Gastrocnemius medialis (tissue), 4 donors: ENCODE results near the gene RSU1. TPM values are rescaled to one million over a fixed set of nuclear protein-coding genes. Genes with fewer than 3 reads are reported as not detected.

ENCODE experiments used
- ATAC-seq, 2 donors: fragments of 150-250 bp; one replicate each; pipeline ENCODE4 v1.9.1; 2016
- DNase-seq, 2 donors: peaks; one replicate each; pipeline ENCODE4 v3.0.0-alpha.2; 2019
- H3K27ac ChIP-seq, 4 donors: fragments of 200-600 bp; sonication (generic); 1 replicate in 1 of 4; 2 replicates in 3 of 4; pipeline ENCODE4 v1.5.1; 2016 to 2018; ENCODE audit warnings: mild to moderate bottlenecking in 2 of 4, moderate library complexity in 1 of 4
- H3K27me3 ChIP-seq, 3 donors: fragments of 200-600 bp; sonication (generic) in 2 of 3; 1 replicate in 1 of 3; 2 replicates in 2 of 3; pipeline versions ENCODE4 v1.5.1 to v1.6.0; 2016 to 2019; ENCODE audit warnings: mild to moderate bottlenecking in 1 of 3, moderate library complexity in 1 of 3
- H3K36me3 ChIP-seq, 2 donors: fragments of 200-600 bp; sonication (generic) in 1 of 2; one replicate each; pipeline ENCODE4 v1.5.1; 2017 to 2018
- H3K4me1 ChIP-seq, 2 donors: fragments of 200-600 bp; sonication (generic) in 1 of 2; one replicate each; pipeline ENCODE4 v1.5.1; 2016 to 2017; ENCODE audit warnings: mild to moderate bottlenecking in 2 of 2
- H3K4me3 ChIP-seq, 4 donors: fragments of 200-600 bp; sonication (generic) in 3 of 4; 1 replicate in 1 of 4; 2 replicates in 3 of 4; pipeline ENCODE4 v1.5.1; 2016 to 2019; ENCODE audit warnings: mild to moderate bottlenecking in 2 of 4
- H3K9me3 ChIP-seq, 3 donors: fragments of 200-600 bp; sonication (generic) in 2 of 3; 1 replicate in 1 of 3; 2 replicates in 2 of 3; pipeline ENCODE4 v1.5.1; 2016 to 2019
- CTCF ChIP-seq, 5 experiments: fragments of 450-650 bp in 3 of 5; fragments of 200-600 bp in 2 of 5; sonication (generic) in 2 of 5; IDR thresholded peaks in 4 of 5; conservative IDR thresholded peaks in 1 of 5; 1 replicate in 4 of 5; 2 replicates in 1 of 5; pipeline ENCODE4 v1.5.1; 2016 to 2019; ENCODE audit warnings: antibody characterized with exemption in 5 of 5, mild to moderate bottlenecking in 3 of 5, moderate library complexity in 3 of 5
- POLR2A ChIP-seq, 2 donors: fragments of 450-650 bp; IDR thresholded peaks; one replicate each; pipeline ENCODE4 v1.6.1; 2017; ENCODE audit warnings: antibody characterized with exemption in 2 of 2, mild to moderate bottlenecking in 2 of 2, moderate library complexity in 2 of 2
- in situ Hi-C, 4 donors: fragments of 200-750 bp; cut with MboI; loops; one replicate each; pipeline versions ENCODE4 v1.15.0 to v1.8.0; 2017; ENCODE audit warnings: low sequenced_read_pairs in 4 of 4
- intact Hi-C: fragments of 100-400 bp; cut with DNase I; formaldehyde crosslinking; loops from one replicate; pipeline ENCODE4 v1.15.1; 2023; ENCODE audit warnings: low total_unique reads
- total RNA-seq, 4 donors: library from RNA; depleted of rRNA; stranded (reverse); fragments of >200 nt; gene quantifications; one replicate each; pipeline versions ENCODE4 v1.1.0 to v1.2.3, GENCODE V29; 2016

RSU1 gene
- total RNA-seq, 4 donors from 2014 or later = 24.2 to 32.8 (median 26.1) TPM

GRCh38 chr10:16748749-16749148 lies 68.5 kb downstream of the RSU1 start:
- Histone ChIP-seq H3K9me3 (no peaks in the 10 kb centered on the region), H3K27me3 (no peaks in the 10 kb centered on the region), H3K36me3 (peaks cover 0 to 23% of the 10 kb centered on the region in 2 donors), H3K27ac (no peak overlapping the region), H3K4me3 (no peak overlapping the region), H3K4me1 (no peaks in the 10 kb centered on the region)
- TF ChIP-seq POLR2A (IDR thresholded peaks at IDR 0.05) = no peak
- no peak for TF ChIP-seq CTCF (IDR thresholded peaks at IDR 0.05 in 4 of 5, conservative IDR thresholded peaks at IDR 0.05 in 1 of 5)
- no peak for DNase-seq
- in situ Hi-C loops (no loop called here), intact Hi-C loops (no loop called here)
- no peak for ATAC-seq

GRCh38 chr10:16746856-16747255 lies 70.4 kb downstream of the RSU1 start:
- H3K36me3 ChIP-seq = peaks cover 0 to 13% of the 10 kb centered on the region in 2 donors
- intact Hi-C loops = no loop called here
- TF ChIP-seq CTCF (IDR thresholded peaks at IDR 0.05 in 4 of 5, conservative IDR thresholded peaks at IDR 0.05 in 1 of 5) = no peak
- no peak for TF ChIP-seq POLR2A (IDR thresholded peaks at IDR 0.05)
- in situ Hi-C loops = no loop called here
- no peak overlapping the region for H3K27ac ChIP-seq
- H3K9me3 ChIP-seq = no peaks in the 10 kb centered on the region
- ATAC-seq (no peak), DNase-seq (no peak)
- H3K4me3 ChIP-seq = no peak overlapping the region
- no peaks in the 10 kb centered on the region for H3K27me3 ChIP-seq
- no peaks in the 10 kb centered on the region for H3K4me1 ChIP-seq

GRCh38 chr10:16745061-16745460 lies 72.2 kb downstream of the RSU1 start:
- Histone ChIP-seq H3K36me3 (no peaks in the 10 kb centered on the region), H3K27ac (no peak overlapping the region), H3K9me3 (no peaks in the 10 kb centered on the region), H3K4me1 (no peaks in the 10 kb centered on the region), H3K27me3 (no peaks in the 10 kb centered on the region), H3K4me3 (no peak overlapping the region)
- intact Hi-C loops = no loop called here
- in situ Hi-C loops = no loop called here
- TF ChIP-seq CTCF (IDR thresholded peaks at IDR 0.05 in 4 of 5, conservative IDR thresholded peaks at IDR 0.05 in 1 of 5) = no peak
- no peak for TF ChIP-seq POLR2A (IDR thresholded peaks at IDR 0.05)
- DNase-seq = no peak
- ATAC-seq = no peak

GRCh38 chr10:16742165-16742960 lies 74.9 kb downstream of the RSU1 start:
- Histone ChIP-seq H3K4me1 (no peaks in the 10 kb centered on the region), H3K9me3 (no peaks in the 10 kb centered on the region), H3K27me3 (no peaks in the 10 kb centered on the region), H3K36me3 (no peaks in the 10 kb centered on the region), H3K27ac (no peak overlapping the region), H3K4me3 (no peak overlapping the region)
- ATAC-seq = no peak
- TF ChIP-seq POLR2A (IDR thresholded peaks at IDR 0.05) = no peak
- TF ChIP-seq CTCF (IDR thresholded peaks at IDR 0.05 in 4 of 5, conservative IDR thresholded peaks at IDR 0.05 in 1 of 5) = no peak
- in situ Hi-C loops = no loop called here
- intact Hi-C loops = no loop called here
- no peak for DNase-seq
